Measurements from ENCODE around the gene NAT10. TPM values are rescaled to one million over a fixed set of nuclear protein-coding genes. Genes with fewer than 3 reads are reported as not detected.

Gene NAT10
- total RNA-seq, 1 donor from 2014 or later: 20.9 TPM

DNA sequence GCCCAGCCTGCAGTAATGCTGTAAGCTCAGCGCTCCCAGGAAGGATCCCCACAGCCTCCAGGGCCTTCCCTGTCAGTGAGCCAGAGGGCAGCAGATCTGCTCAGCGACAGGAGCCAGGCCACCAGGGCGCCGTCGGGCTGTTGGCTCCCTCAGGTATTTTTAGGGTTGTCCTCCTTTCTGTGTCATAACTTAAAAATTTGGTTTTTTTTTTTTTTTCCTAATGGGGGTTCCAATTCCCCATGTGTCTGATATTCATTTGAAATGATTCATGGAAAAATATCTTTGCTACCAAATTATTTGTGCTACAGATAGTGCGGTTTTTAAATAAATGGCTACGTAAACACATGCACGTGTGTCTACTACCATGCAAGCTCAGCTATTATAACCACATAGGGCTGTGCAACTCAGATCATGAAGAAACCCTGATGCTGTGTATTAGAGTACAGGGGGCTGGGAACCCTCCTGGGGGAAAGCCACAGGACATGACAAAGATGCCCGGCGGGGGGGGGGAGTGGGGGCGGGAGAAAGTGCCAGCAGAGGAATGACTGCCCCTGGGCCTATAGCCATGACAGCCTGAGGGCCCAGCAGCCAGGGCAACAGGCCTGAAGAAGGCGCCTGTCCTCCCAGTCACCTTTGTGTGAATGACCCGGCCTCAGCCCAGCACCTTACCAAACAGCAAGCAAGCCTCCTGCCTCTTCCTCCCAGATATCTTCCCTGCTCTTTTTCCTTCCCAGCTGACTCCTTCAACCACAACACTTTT, 89.3 kb downstream of the NAT10 start:
- ATAC-seq (ENCODE audit: poor library complexity) (no peak), DNase-seq (no peak)
- intact Hi-C loops (cut with DNase I): no loop called here

Other genes with a start within 250 kb of the NAT10 start
- gene LMO2, start 213.6 kb upstream of the NAT10 start, total RNA-seq: 9.1 TPM
- gene CAPRIN1, start 53.9 kb upstream of the NAT10 start, total RNA-seq: 105 TPM